Mammary epithelial cell (primary cell): ENCODE results near the gene ATN1.

Source experiments
- CTCF ChIP-seq, 2 donors: IDR thresholded peaks in 1 of 2; conservative IDR thresholded peaks in 1 of 2; 2 replicates each; pipeline ENCODE4 v1.5.1; 2011 to 2012; ENCODE audit warnings: inconsistent platforms in 2 of 2, low read length in 2 of 2, mild to moderate bottlenecking in 2 of 2, control low read depth in 1 of 2, low read depth in 1 of 2; ENCODE audit not compliant: insufficient read depth in 1 of 2; ENCODE audit errors: extremely low read depth in 1 of 2
- EZH2 ChIP-seq: IDR thresholded peaks from 2 replicates; pipeline ENCODE4 v1.6.1; 2012; ENCODE audit warnings: low read length, inconsistent platforms, borderline replicate concordance

GRCh38 chr12:6970096-6970527 is 42.4 kb downstream of the ATN1 start:
- TF ChIP-seq CTCF (conservative IDR thresholded peaks at IDR 0.05 in 1 of 2, IDR thresholded peaks at IDR 0.05 in 1 of 2; ENCODE audit: extremely low read depth in 1 of 2, insufficient read depth in 1 of 2, low read depth in 1 of 2, low read length in 2 of 2) (no peak), EZH2 (no peak)
